Gastrocnemius medialis (tissue), 4 donors: ENCODE data around the gene FOXP2. TPM values are rescaled to one million over a fixed set of nuclear protein-coding genes. Genes with fewer than 3 reads are reported as not detected.

Experiments used
- ATAC-seq, 2 donors: fragments of 150-250 bp; one replicate each; pipeline ENCODE4 v1.9.1; 2016
- DNase-seq, 2 donors: peaks; one replicate each; pipeline ENCODE4 v3.0.0-alpha.2; 2019
- H3K27ac ChIP-seq, 4 donors: fragments of 200-600 bp; sonication (generic); 1 replicate in 1 of 4; 2 replicates in 3 of 4; pipeline ENCODE4 v1.5.1; 2016 to 2018; ENCODE audit warnings: mild to moderate bottlenecking in 2 of 4, moderate library complexity in 1 of 4
- H3K27me3 ChIP-seq, 3 donors: fragments of 200-600 bp; sonication (generic) in 2 of 3; 1 replicate in 1 of 3; 2 replicates in 2 of 3; pipeline versions ENCODE4 v1.5.1 to v1.6.0; 2016 to 2019; ENCODE audit warnings: mild to moderate bottlenecking in 1 of 3, moderate library complexity in 1 of 3
- H3K36me3 ChIP-seq, 2 donors: fragments of 200-600 bp; sonication (generic) in 1 of 2; one replicate each; pipeline ENCODE4 v1.5.1; 2017 to 2018
- H3K4me1 ChIP-seq, 2 donors: fragments of 200-600 bp; sonication (generic) in 1 of 2; one replicate each; pipeline ENCODE4 v1.5.1; 2016 to 2017; ENCODE audit warnings: mild to moderate bottlenecking in 2 of 2
- H3K4me3 ChIP-seq, 4 donors: fragments of 200-600 bp; sonication (generic) in 3 of 4; 1 replicate in 1 of 4; 2 replicates in 3 of 4; pipeline ENCODE4 v1.5.1; 2016 to 2019; ENCODE audit warnings: mild to moderate bottlenecking in 2 of 4
- H3K9me3 ChIP-seq, 3 donors: fragments of 200-600 bp; sonication (generic) in 2 of 3; 1 replicate in 1 of 3; 2 replicates in 2 of 3; pipeline ENCODE4 v1.5.1; 2016 to 2019
- POLR2A ChIP-seq, 2 donors: fragments of 450-650 bp; IDR thresholded peaks; one replicate each; pipeline ENCODE4 v1.6.1; 2017; ENCODE audit warnings: antibody characterized with exemption in 2 of 2, mild to moderate bottlenecking in 2 of 2, moderate library complexity in 2 of 2
- in situ Hi-C, 4 donors: fragments of 200-750 bp; cut with MboI; loops; one replicate each; pipeline versions ENCODE4 v1.15.0 to v1.8.0; 2017; ENCODE audit warnings: low sequenced_read_pairs in 4 of 4
- intact Hi-C: fragments of 100-400 bp; cut with DNase I; formaldehyde crosslinking; loops from one replicate; pipeline ENCODE4 v1.15.1; 2023; ENCODE audit warnings: low total_unique reads
- total RNA-seq, 4 donors: library from RNA; depleted of rRNA; stranded (reverse); fragments of >200 nt; gene quantifications; one replicate each; pipeline versions ENCODE4 v1.1.0 to v1.2.3, GENCODE V29; 2016
- TF ChIP-seq, protein P1 (sequence below), 5 experiments: fragments of 450-650 bp in 3 of 5; fragments of 200-600 bp in 2 of 5; sonication (generic) in 2 of 5; IDR thresholded peaks in 4 of 5; conservative IDR thresholded peaks in 1 of 5; 1 replicate in 4 of 5; 2 replicates in 1 of 5; pipeline ENCODE4 v1.5.1; 2016 to 2019; ENCODE audit warnings: antibody characterized with exemption in 5 of 5, mild to moderate bottlenecking in 3 of 5, moderate library complexity in 3 of 5

Gene FOXP2
- total RNA-seq, 4 donors from 2014 or later = 4.9 to 16.9 (median 7.5) TPM

DNA sequence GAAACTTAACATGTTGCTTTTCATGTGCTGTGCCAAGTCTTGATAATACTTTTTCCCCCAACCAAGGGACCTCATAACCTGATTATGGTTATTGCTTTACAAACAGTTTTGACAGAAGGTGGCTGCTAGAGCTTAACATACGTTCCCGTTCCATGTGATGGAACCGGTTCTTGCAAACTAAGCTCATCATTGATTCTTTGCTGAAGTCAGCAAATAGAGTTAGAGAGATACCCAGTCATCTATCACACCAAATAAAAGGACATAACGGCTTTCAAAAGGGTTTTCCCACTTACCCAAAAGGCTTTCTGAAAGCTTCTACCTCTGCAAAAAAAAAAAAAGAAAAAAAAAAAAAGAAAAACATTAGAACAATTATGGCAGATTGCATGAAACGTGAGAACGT is 277.0 kb downstream of the FOXP2 start:
- Histone ChIP-seq H3K27me3 (no peaks in the 10 kb centered on the region), H3K9me3 (no peaks in the 10 kb centered on the region), H3K36me3 (no peaks in the 10 kb centered on the region), H3K27ac (no peak overlapping the region), H3K4me1 (no peaks in the 10 kb centered on the region), H3K4me3 (no peak overlapping the region)
- in situ Hi-C loops = no loop called here
- intact Hi-C loops = no loop called here
- DNase-seq (no peak), ATAC-seq (no peak)
- TF ChIP-seq, protein P1, sequence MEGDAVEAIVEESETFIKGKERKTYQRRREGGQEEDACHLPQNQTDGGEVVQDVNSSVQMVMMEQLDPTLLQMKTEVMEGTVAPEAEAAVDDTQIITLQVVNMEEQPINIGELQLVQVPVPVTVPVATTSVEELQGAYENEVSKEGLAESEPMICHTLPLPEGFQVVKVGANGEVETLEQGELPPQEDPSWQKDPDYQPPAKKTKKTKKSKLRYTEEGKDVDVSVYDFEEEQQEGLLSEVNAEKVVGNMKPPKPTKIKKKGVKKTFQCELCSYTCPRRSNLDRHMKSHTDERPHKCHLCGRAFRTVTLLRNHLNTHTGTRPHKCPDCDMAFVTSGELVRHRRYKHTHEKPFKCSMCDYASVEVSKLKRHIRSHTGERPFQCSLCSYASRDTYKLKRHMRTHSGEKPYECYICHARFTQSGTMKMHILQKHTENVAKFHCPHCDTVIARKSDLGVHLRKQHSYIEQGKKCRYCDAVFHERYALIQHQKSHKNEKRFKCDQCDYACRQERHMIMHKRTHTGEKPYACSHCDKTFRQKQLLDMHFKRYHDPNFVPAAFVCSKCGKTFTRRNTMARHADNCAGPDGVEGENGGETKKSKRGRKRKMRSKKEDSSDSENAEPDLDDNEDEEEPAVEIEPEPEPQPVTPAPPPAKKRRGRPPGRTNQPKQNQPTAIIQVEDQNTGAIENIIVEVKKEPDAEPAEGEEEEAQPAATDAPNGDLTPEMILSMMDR (IDR thresholded peaks at IDR 0.05 in 4 of 5, conservative IDR thresholded peaks at IDR 0.05 in 1 of 5) = no peak
- no peak for TF ChIP-seq POLR2A (IDR thresholded peaks at IDR 0.05)

DNA sequence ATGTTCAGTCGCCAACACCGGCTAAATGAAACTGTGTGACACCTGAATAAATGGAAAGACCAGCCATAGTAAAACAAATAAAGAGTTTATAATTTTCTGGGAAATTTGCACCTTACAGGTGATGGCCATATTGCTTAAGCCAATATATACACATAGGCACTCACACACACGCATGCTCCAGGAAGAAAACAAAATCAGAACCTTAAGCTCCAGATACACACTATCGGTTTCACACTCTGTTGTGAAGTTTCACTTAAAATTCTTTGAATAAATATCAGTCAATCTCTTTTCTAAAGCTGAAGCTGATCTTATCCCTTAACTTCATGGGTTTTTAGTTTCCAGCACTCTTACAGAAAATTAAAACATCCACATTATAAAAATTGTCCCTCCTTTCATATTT is 280.6 kb downstream of the FOXP2 start:
- H3K4me1 ChIP-seq = no peaks in the 10 kb centered on the region
- no peak for TF ChIP-seq POLR2A (IDR thresholded peaks at IDR 0.05)
- TF ChIP-seq, protein P1 (IDR thresholded peaks at IDR 0.05 in 4 of 5, conservative IDR thresholded peaks at IDR 0.05 in 1 of 5) = no peak
- no peak overlapping the region for H3K4me3 ChIP-seq
- no peaks in the 10 kb centered on the region for H3K27me3 ChIP-seq
- H3K9me3 ChIP-seq = no peaks in the 10 kb centered on the region
- in situ Hi-C loops = no loop called here
- no peaks in the 10 kb centered on the region for H3K36me3 ChIP-seq
- no peak overlapping the region for H3K27ac ChIP-seq
- ATAC-seq (no peak), DNase-seq (no peak)
- intact Hi-C loops = no loop called here

DNA sequence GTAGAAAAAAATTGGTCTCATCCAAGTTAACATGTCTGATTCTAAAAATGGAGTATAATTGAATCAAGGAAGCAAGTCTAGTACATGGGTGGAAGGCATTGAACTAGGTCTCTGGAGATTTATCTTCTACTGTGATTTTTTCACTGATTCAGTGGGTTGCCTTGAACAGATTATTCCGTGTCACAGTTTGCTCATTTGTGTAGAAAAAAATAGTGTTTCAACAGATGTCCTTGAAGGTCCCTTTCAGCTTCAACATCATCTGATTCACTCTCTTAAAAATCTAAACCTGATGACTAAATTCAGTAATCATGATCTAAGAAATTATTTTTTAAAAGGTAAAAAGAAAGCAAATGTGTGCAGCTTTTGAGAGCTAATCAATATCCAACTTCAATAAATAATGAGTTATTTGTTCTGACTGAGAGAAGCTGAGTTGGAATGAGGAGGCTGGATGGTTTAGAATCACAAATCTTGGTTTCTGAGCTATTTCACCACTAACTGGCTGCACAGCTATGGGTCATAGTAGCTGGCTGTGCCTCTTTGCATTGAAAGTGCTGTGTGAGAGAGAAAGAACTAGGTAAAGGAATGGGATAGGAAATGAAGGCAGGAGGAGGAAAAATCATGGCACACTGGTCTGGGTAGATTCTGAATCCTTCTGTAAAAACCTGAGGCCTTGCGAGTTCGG is 285.8 kb downstream of the FOXP2 start:
- intact Hi-C loops (no loop called here), in situ Hi-C loops (no loop called here)
- Histone ChIP-seq H3K36me3 (no peaks in the 10 kb centered on the region), H3K27me3 (no peaks in the 10 kb centered on the region), H3K27ac (no peak overlapping the region), H3K4me1 (no peaks in the 10 kb centered on the region), H3K9me3 (no peaks in the 10 kb centered on the region), H3K4me3 (no peak overlapping the region)
- ATAC-seq = no peak
- no peak for DNase-seq
- TF ChIP-seq, protein P1 (IDR thresholded peaks at IDR 0.05 in 4 of 5, conservative IDR thresholded peaks at IDR 0.05 in 1 of 5) = no peak
- no peak for TF ChIP-seq POLR2A (IDR thresholded peaks at IDR 0.05)

DNA sequence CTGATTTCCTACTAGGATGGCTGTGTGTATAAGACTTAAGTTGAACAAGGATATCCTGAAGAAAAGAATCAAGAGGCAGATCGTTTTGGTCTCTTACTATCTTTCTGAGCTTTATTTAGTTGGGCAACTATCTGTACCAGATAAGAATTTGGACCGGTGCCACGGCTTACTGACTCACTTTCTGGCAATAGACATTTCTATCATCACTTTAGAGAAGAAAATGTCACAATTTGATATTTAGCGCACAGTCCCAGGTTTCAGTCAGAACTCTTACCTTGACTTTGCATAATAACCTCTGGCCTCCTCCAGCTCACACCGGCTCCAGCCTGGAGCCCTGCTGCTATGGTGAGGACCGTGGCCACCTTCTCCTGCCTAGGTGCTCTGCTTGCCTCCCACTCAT is 289.1 kb downstream of the FOXP2 start:
- TF ChIP-seq, protein P1 (IDR thresholded peaks at IDR 0.05 in 4 of 5, conservative IDR thresholded peaks at IDR 0.05 in 1 of 5) = no peak
- no peak for TF ChIP-seq POLR2A (IDR thresholded peaks at IDR 0.05)
- DNase-seq (no peak), ATAC-seq (no peak)
- intact Hi-C loops = no loop called here
- H3K4me3 ChIP-seq = no peak overlapping the region
- H3K9me3 ChIP-seq = no peaks in the 10 kb centered on the region
- H3K27ac ChIP-seq = no peak overlapping the region
- in situ Hi-C loops = no loop called here
- no peaks in the 10 kb centered on the region for H3K36me3 ChIP-seq
- H3K4me1 ChIP-seq = no peaks in the 10 kb centered on the region
- H3K27me3 ChIP-seq = no peaks in the 10 kb centered on the region

DNA sequence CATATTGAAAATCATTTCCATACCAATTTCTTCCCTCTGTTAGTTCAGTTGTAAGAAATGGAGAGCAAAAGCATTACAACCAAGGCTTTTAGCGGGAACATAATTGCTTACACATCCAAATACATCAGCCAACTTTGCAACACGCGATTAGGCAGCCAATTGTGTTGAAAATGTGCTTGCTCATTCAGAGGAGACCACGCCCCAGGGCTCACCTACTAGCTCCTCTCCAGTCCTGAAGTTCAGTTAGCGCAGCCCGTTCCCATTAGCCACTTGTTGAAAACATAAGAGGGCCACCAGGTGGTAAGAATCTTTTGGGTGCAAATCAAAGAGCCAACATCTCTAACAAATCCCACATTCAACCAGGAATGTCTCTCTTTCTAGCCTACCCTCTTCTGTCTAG is 294.0 kb downstream of the FOXP2 start:
- in situ Hi-C loops (no loop called here), intact Hi-C loops (no loop called here)
- DNase-seq (no peak), ATAC-seq (no peak)
- H3K4me3 ChIP-seq = no peak overlapping the region
- no peak overlapping the region for H3K27ac ChIP-seq
- no peaks in the 10 kb centered on the region for H3K4me1 ChIP-seq
- TF ChIP-seq, protein P1 (IDR thresholded peaks at IDR 0.05 in 4 of 5, conservative IDR thresholded peaks at IDR 0.05 in 1 of 5) = no peak
- no peak for TF ChIP-seq POLR2A (IDR thresholded peaks at IDR 0.05)
- no peaks in the 10 kb centered on the region for H3K36me3 ChIP-seq
- no peaks in the 10 kb centered on the region for H3K27me3 ChIP-seq
- no peaks in the 10 kb centered on the region for H3K9me3 ChIP-seq
